HG02642 (cell line): ENCODE results near the gene NEGR1.

Experiments
- ATAC-seq: cut with Tn5 transposase; IDR thresholded peaks from one replicate; pipeline ENCODE4 v1.9.1; 2021; ENCODE audit warnings: mild to moderate bottlenecking; ENCODE audit not compliant: unreplicated experiment, poor library complexity

The NEGR1 gene

GRCh38 chr1:72056516-72056915 is 225.8 kb downstream of the NEGR1 start:
- no peak for ATAC-seq

GRCh38 chr1:72051538-72051937 is 230.8 kb downstream of the NEGR1 start:
- ATAC-seq, result no peak

- ATAC-seq, result no peak
Measured at GRCh38 chr1:72050551-72050950, 231.8 kb downstream of the NEGR1 start.

- ATAC-seq, result no peak
Measured at GRCh38 chr1:72037745-72038343, 244.5 kb downstream of the NEGR1 start.

GRCh38 chr1:72034827-72035226 is 247.5 kb downstream of the NEGR1 start:
- no peak for ATAC-seq

- ATAC-seq, result no peak
Measured at GRCh38 chr1:72023063-72023930, 259.0 kb downstream of the NEGR1 start.

GRCh38 chr1:72018562-72018961 is 263.8 kb downstream of the NEGR1 start:
- ATAC-seq, result no peak

- ATAC-seq, result no peak
Measured at GRCh38 chr1:72015006-72015405, 267.3 kb downstream of the NEGR1 start.

GRCh38 chr1:72013161-72013560 is 269.2 kb downstream of the NEGR1 start:
- ATAC-seq, result no peak

- no peak for ATAC-seq
Measured at GRCh38 chr1:72011721-72012120, 270.6 kb downstream of the NEGR1 start.

GRCh38 chr1:72010094-72010431 is 272.3 kb downstream of the NEGR1 start:
- ATAC-seq, result no peak

GRCh38 chr1:72009173-72010093 is 272.9 kb downstream of the NEGR1 start:
- ATAC-seq, result no peak

- ATAC-seq, result no peak
Measured at GRCh38 chr1:72007312-72007711, 275.0 kb downstream of the NEGR1 start.

- ATAC-seq, result no peak
Measured at GRCh38 chr1:72006092-72006491, 276.2 kb downstream of the NEGR1 start.

- no peak for ATAC-seq
Measured at GRCh38 chr1:72003092-72003491, 279.2 kb downstream of the NEGR1 start.

- no peak for ATAC-seq
Measured at GRCh38 chr1:72000809-72001208, 281.5 kb downstream of the NEGR1 start.

- no peak for ATAC-seq
Measured at GRCh38 chr1:71994646-71995045, 287.7 kb downstream of the NEGR1 start.

GRCh38 chr1:71987181-71987580 is 295.2 kb downstream of the NEGR1 start:
- ATAC-seq, result no peak

GRCh38 chr1:71986160-71986559 is 296.2 kb downstream of the NEGR1 start:
- no peak for ATAC-seq

- no peak for ATAC-seq
Measured at GRCh38 chr1:71980556-71980955, 301.8 kb downstream of the NEGR1 start.

- no peak for ATAC-seq
Measured at GRCh38 chr1:71979882-71980281, 302.5 kb downstream of the NEGR1 start.
